GM18873 (cell line): Measurements from ENCODE around the gene TAF11L14.
"Not testable (repeated sequence)": the region's sequence is repeated elsewhere in the genome, so short reads cannot be mapped to it uniquely, and the experiment has no call there.

Experiments used
- ATAC-seq: cut with Tn5 transposase; IDR thresholded peaks from one replicate; pipeline ENCODE4 v1.9.1; 2021; ENCODE audit warnings: mild to moderate bottlenecking, moderate library complexity, moderate number of reproducible peaks; ENCODE audit not compliant: unreplicated experiment, low FRiP score

TAF11L14 gene

DNA sequence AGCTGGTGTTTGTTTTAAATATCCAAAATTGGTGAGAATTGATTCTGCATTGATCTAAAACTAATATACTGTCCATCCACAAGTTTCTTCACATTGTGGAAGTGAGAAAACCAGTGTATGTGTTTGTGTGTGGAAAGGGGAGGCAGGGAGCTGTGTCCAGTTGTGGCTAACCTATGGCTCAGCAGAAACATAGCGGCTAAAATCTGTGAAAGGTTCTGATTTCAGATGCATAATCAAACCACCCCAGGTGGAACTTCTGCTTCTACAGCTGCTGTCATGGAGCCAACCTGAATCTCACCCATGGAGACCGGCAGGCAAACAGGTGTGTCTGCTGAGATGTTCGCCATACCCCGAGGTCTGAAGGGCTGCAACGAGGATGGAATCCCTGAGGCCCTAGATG is at the start of gene TAF11L14:
Gene TAF11L14 (plus strand): TSS at position 301 of the 400 bp plus-strand sequence.
- ATAC-seq, result no peak

DNA sequence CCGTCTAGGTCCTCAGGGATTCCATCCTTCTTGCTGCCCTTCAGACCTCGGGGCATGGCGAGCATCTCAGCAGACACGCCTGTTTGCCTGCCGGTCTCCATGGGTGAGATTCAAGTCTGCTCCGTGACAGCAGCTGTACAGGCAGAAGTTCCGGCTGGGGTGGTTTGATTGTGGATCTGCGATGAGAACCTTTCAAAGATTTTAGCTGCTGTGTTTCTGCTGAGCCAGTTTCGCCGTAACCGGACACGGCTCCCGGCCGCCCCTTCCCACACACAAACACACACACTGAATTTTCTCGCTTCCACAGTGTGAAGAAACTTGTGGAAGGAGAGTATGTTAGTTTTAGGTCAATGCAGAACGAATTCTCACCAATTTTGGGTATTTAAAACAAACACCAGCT is 48.6 kb upstream of the TAF11L14 start, which contains the start of gene TAF11L7:
Gene TAF11L7 (minus strand): TSS at position 101 of the 400 bp plus-strand sequence.
- not testable (repeated sequence) for ATAC-seq

DNA sequence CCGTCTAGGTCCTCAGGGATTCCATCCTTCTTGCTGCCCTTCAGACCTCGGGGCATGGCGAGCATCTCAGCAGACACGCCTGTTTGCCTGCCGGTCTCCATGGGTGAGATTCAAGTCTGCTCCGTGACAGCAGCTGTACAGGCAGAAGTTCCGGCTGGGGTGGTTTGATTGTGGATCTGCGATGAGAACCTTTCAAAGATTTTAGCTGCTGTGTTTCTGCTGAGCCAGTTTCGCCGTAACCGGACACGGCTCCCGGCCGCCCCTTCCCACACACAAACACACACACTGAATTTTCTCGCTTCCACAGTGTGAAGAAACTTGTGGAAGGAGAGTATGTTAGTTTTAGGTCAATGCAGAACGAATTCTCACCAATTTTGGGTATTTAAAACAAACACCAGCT is 43.4 kb upstream of the TAF11L14 start, which contains the start of gene TAF11L8:
Gene TAF11L8 (minus strand): TSS at position 101 of the 400 bp plus-strand sequence.
- not testable (repeated sequence) for ATAC-seq

DNA sequence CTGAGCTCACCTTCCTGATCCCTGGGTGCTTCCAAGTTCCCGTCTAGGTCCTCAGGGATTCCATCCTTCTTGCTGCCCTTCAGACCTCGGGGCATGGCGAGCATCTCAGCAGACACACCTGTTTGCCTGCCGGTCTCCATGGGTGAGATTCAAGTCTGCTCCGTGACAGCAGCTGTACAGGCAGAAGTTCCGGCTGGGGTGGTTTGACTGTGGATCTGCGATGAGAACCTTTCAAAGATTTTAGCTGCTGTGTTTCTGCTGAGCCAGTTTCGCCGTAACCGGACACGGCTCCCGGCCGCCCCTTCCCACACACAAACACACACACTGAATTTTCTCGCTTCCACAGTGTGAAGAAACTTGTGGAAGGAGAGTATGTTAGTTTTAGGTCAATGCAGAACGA is 40.0 kb upstream of the TAF11L14 start, which contains the start of gene TAF11L9:
Gene TAF11L9 (minus strand): TSS at position 140 of the 400 bp plus-strand sequence.
- ATAC-seq, result not testable (repeated sequence)

DNA sequence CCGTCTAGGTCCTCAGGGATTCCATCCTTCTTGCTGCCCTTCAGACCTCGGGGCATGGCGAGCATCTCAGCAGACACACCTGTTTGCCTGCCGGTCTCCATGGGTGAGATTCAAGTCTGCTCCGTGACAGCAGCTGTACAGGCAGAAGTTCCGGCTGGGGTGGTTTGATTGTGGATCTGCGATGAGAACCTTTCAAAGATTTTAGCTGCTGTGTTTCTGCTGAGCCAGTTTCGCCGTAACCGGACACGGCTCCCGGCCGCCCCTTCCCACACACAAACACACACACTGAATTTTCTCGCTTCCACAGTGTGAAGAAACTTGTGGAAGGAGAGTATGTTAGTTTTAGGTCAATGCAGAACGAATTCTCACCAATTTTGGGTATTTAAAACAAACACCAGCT is 36.5 kb upstream of the TAF11L14 start, which contains the start of gene TAF11L10:
Gene TAF11L10 (minus strand): TSS at position 101 of the 400 bp plus-strand sequence.
- ATAC-seq, result not testable (repeated sequence)

DNA sequence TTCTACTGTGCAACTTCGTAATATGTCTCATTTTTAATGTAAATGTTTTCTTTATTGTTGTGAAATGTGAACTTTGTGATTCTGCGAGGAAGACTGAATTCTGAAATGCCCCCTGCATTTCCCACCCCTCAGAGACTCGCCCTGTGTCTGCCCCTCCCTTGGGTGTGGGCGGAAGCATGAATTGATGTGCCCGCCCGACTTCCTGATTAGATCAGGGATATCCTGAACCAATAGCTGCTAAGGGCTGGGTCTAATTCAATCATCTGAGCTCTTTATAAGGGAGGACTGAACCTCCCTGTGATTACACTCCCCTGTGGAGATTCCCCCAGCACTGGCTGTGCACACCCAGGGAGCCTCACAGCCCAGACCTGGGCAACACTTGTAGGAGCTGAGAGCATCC is 30.4 kb upstream of the TAF11L14 start, which contains the start of gene TAF11L11:
Gene TAF11L11 (plus strand): TSS at position 304 of the 400 bp plus-strand sequence.
- not testable (repeated sequence) for ATAC-seq

DNA sequence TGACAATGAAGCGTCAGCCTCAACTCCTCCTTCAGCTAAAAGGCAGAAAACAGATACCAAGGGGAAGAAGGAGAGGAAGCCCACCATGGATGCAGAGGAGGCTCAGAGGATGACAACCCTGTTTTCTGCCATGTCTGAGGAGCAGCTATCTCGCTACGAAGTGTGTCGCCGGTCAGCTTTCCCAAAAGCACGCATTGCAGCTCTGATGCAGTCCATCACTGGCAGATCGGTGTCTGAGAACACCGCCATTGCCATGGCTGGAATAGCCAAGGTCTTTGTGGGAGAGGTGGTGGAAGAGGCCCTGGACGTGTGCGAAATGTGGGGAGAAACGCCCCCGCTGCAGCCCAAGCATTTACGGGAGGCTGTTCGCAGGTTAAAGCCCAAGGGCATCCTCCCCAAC is 29.3 kb upstream of the TAF11L14 start:
- ATAC-seq, result no peak

DNA sequence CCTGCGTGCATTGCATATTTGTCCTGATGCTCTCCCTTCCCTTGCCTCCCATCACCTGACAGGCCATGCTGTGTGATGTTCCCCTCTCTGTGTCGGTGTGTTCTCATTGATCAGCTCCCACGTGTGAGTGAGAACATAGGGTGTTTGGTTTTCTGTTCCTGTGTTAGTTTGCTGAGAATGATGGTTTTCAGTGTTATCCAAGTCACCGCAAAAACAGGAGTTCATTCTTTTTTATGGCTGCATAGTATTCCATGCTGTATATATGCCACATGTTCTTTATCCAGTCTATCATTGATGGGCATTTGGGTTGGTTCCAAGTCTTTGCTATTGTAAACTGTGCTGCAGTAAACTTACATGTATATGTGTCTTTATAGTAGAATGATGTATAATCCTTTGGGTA is 26.8 kb upstream of the TAF11L14 start:
- not testable (repeated sequence) for ATAC-seq

DNA sequence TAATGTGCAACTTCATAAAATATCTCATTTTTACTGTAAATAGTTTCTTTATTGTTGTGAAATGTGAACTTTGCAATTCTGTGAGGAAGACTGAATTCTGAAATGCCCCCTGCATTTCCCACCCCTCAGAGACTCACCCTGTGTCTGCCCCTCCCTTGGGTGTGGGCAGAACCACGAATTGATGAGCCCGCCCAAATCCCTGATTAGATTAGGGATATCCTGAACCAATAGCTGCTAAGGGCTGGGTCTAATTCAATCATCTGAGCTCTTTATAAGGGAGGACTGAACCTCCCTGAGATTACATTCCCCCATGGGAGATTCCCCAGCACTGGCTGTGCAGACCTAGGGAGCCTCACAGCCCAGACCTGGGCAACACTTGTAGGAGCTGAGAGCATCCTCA is 24.2 kb upstream of the TAF11L14 start, which contains the start of gene TAF11L12:
Gene TAF11L12 (plus strand): TSS at position 301 of the 400 bp plus-strand sequence.
- not testable (repeated sequence) for ATAC-seq

DNA sequence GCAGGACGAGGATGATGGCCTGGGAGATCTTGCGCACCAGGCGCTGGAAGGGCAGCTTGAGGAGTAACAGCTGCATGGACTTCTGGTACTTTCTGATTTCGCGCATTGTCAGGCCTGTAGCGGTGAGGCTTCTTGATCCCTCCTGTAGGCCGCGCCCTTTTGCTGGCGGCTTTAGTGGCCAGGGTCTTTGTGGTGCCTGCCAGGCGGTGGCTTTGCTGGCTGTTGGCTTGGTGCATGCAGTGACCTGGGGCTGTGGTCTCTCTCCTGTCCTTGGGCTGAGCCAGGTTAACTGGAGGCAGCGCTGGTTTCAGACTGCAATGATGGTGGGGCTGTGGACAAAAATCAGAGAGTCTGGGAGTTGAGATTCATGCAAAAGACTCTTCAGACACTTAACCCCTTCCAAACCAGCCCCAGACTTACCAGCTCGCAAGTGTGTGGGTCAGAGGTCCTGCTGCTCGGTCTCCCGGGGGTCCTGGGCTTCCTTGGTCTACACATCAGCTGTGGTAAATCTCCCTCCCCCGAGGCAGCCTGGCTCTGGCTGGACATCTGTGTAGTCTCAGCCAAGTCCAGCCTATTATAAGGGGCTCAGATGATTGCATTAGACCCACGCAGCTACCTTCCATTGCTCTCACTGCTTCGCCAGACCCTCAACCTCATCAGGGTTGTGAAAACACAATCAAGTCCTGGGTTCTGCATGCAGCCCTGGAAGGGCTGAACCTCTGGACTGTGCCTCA is 19.2 kb upstream of the TAF11L14 start:
- ATAC-seq, result no peak

DNA sequence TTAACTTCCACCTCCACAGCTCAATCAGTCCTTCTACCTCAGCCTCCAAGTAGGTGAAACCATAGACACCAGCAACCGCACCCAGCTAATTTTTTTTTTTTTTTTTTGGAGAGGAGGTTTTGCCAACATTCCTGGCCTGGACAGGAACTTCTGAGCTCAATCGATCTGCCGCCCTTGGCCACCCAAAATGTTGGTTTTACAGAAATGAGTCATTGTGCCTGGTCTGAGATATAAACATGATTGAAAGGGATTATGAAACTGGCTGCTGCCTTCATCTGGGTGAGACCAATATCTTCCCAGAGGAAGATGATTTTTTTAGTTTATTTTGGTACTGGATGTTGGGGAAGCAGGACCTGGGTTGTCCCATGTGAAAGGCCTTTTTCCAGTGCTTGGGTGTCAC is 14.9 kb upstream of the TAF11L14 start:
- no peak for ATAC-seq

DNA sequence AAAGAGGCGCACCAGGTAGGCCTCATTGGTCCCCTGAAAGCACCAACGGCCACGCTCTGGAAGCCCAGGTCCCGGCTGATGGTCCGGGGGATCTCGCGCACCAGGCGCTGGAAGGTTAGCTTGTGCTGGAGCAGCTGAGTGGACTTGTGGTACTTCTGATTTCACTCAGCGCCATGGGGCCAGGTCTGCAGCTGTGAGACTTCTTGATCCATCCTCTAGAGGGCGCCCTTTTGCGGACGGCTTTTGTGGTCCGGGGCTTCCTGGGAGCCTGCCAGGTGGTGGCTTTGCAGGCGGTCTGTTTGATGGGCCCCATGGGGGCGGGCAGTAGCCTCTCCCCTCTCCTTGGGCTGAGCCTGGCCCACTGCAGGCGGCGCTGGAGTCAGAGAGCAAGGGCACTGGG is 13.6 kb upstream of the TAF11L14 start:
- ATAC-seq, result no peak

DNA sequence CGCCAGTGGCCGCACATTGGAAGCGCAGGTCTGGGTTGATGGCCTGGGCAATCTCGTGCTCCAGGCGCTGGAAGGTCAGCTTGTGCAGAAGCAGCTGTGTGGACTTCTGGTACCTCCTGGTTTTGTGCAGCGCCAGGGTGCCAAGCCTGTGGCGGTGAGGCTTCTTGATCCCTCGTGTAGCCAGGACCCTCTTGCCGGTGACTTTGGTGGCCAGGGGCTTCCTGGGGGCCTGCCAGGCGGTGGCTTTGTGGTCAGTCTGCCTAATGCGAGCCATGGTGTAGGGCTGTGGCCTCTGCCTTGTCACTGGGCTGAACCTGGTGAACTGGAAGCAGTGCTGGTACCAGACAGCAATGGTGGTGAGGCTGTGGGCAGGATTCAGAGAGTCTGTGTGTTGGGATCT is 8.6 kb upstream of the TAF11L14 start:
- ATAC-seq, result no peak

DNA sequence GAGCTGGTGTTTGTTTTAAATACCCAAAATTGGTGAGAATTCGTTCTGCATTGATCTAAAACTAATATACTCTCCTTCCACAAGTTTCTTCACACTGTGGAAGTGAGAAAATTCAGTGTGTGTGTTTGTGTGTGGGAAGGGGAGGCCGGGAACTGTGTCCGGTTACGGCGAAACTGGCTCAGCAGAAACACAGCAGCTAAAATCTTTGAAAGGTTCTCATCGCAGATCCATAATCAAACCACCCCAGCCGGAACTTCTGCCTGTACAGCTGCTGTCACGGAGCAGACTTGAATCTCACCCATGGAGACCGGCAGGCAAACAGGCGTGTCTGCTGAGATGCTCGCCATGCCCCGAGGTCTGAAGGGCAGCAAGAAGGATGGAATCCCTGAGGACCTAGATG is 2.5 kb upstream of the TAF11L14 start, which contains the start of gene TAF11L13:
Gene TAF11L13 (plus strand): TSS at position 301 of the 400 bp plus-strand sequence.
- not testable (repeated sequence) for ATAC-seq

DNA sequence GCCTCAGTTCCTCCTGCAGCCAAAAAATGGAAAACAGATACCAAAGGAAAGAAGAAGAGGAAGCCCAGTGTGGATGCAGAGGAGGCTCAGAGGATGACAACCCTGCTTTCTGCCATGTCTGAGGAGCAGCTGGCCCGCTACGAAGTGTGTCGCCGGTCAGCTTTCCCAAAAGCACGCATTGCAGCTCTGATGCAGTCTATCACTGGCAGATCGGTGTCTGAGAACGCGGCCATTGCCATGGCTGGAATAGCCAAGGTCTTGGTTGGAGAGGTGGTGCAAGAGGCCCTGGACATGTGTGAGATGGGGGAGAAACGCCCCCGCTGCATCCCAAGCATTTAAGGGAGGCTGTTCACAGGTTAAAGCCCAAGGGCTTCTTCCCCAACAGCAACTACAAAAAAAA is 15.0 kb downstream of the TAF11L14 start:
- not testable (repeated sequence) for ATAC-seq

DNA sequence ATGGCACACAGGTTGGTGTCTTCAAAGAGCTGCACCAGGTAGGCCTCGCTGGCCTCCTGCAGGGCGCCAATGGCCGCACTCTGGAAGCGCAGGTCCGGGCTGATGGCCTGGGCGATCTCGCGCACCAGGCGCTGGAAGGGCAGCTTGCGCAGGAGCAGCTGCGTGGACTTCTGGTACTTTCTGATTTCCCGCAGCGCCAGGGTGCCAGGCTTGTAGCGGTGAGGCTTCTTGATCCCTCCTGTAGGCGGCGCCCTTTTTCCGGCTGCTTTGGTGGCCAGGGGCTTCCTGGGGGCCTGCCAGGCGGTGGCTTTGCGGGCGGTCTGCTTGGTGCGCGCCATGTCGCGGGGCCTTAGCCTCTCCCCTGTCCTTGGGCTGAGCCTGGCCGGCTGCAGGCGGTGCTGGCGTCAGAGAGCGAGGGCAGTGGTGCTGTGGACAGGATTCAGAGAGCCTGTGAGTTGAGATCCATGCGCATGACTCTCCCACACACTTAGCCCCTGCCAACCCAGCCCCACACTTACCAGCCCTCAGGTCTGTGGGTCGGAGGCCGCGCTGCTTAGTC is 21.0 kb downstream of the TAF11L14 start:
- not testable (repeated sequence) for ATAC-seq

DNA sequence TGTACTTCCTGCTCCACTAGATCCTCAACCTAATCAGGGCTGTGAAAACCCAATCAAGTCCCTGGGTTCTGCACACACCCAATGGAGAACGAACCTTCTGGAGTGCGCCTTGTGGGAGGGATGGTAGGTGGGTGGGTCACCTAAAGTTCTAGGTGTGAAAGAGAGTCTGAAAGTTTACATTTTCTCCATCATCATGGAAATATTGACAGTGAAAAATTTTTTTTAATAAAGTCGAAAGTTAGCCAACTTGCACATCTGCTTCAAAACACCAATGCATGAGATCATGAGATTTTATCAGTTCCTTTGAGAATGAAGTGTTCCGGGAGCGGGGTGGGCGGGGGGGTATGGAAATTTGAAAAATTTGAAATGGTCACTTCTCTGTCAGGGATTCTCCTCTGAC is 21.7 kb downstream of the TAF11L14 start:
- no peak for ATAC-seq

DNA sequence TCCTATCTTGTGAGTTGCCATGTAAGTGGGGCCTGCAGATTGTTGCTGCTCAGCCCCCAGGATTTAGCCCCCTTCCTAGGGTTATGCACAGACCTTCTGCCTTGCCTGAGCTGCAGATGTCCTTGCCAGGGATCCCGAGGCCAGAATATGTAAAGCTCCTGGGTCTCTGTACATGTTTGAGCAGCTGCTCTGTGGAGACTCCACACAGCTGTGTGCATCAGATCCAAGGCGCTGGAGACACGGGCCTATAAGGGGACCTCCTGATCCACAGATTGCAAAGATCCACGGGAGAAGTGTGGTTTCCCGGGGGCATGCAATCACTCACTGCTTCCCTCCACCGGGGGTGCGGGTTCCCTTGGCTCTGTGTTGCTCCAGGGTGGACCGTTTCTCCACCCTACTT is 28.9 kb downstream of the TAF11L14 start:
- no peak for ATAC-seq

DNA sequence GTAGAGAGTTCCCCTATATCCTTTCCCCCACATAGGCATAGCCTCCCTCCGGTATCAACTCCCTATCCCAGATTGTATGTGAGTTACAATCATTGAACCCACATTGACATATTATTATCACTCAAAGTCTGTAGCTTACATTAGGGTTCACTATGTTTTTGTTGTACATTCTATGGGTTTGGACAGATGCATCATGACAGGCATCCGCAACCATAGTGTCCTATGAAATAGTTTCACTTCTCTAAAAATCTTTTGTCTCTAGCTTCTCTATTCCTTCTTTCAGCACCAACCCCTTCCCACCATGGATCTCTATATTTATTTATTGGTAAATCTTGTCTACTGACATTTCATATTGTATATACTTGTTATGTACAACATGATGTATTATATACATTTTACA is 31.6 kb downstream of the TAF11L14 start:
- no peak for ATAC-seq

DNA sequence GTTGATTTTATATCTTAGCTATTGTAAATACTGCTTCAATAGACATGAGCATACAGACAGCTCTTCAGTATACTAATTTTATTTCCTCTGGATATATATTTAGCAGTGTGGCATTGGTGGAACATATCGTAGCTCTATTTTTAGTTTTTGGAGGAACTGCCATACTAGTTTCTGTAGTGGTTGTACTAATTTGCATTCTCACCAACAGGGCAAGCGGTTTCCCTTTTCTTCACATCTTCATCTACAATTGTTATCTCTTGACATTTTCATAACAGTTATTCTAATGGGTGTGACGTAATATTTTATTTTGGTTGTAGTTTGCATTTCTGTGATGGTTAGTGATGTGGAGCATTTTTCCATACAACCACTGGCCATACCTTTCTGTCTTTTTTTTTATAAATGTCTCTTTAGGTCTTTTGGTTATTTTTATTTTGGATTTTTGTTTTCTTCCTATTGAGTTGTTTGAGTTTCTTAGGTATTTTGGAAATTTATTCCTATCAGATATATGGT is 32.5 kb downstream of the TAF11L14 start:
- ATAC-seq, result no peak

DNA sequence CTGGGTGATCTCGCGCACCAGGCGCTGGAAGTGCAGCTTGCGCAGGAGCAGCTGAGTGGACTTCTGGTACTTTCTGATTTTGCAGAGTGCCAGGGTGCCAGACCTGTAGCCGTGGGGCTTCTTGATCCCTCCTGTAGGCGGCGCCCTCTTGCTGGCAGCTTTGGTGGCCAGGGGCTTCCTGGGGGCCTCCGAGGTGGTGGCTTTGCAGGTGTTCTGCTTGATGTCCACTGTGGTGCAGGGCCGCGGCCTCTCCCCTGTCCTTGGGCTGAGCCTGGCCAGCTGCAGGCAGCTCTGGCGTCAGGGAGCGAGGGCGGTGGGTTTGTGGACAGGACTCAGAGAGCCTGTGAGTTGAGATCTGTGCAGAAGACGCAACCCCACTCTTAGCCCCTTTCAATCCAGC is 36.1 kb downstream of the TAF11L14 start:
- ATAC-seq, result no peak
